Muscle of leg (tissue), 11 donors: ENCODE data around the gene LRIG1. TPM values are rescaled to one million over a fixed set of nuclear protein-coding genes. Genes with fewer than 3 reads are reported as not detected.

Source experiments
- DNase-seq: peaks from one replicate; pipeline ENCODE4 v3.0.0; 2013
- H3K27ac ChIP-seq: one replicate; pipeline ENCODE4 v1.5.1; 2013; ENCODE audit warnings: mild to moderate bottlenecking, low read length, control low read depth
- H3K27me3 ChIP-seq: one replicate; pipeline ENCODE4 v1.6.1; 2013; ENCODE audit warnings: low read length; ENCODE audit not compliant: control insufficient read depth, insufficient read depth
- H3K36me3 ChIP-seq: one replicate; pipeline ENCODE4 v1.6.1; 2013; ENCODE audit warnings: low read length; ENCODE audit not compliant: control insufficient read depth, insufficient read depth
- H3K4me1 ChIP-seq: one replicate; pipeline ENCODE4 v1.6.1; 2013; ENCODE audit warnings: low read length; ENCODE audit not compliant: control insufficient read depth, insufficient read depth
- H3K4me3 ChIP-seq: one replicate; pipeline ENCODE4 v1.5.1; 2013; ENCODE audit warnings: low read length, control low read depth
- H3K9me3 ChIP-seq: replicated peaks from 2 replicates; pipeline ENCODE4 v1.6.1; 2013; ENCODE audit warnings: low read depth, low read length; ENCODE audit not compliant: control insufficient read depth
- WGBS: methylation state at CpG from one replicate; pipeline ENCODE4 v1.1.5; 2013; ENCODE audit warnings: missing lambda C conversion rate; ENCODE audit not compliant: insufficient coverage; 5-methylcytosine and 5-hydroxymethylcytosine counted together
- polyA plus RNA-seq, 8 donors: library from polyadenylated mRNA; unstranded; fragments of 120-200 nt; gene quantifications; one replicate each; pipeline versions ENCODE4 v1.2.1 to v1.2.3, GENCODE V29; 2013; ENCODE audit warnings: inconsistent platforms in 1 of 8, low replicate concordance in 1 of 8; ENCODE audit not compliant: insufficient read length in 8 of 8, insufficient read depth in 1 of 8
- total RNA-seq: library from RNA; stranded (reverse); fragments of 120-200 nt; gene quantifications from one replicate; pipeline ENCODE4 v1.2.4, GENCODE V29; 2013

The LRIG1 gene
- total and polyA plus RNA-seq, 9 donors: 79.6 to 127 (median 103) TPM

GRCh38 chr3:66380200-66380932 lies 120.5 kb downstream of the LRIG1 start:
- H3K27ac ChIP-seq: peak overlapping the region; percentile 62
- no peak for DNase-seq
- 89% methylated on average over 22 of the region's 26 CpGs for WGBS

GRCh38 chr3:66379565-66379964 lies 121.3 kb downstream of the LRIG1 start:
- Histone ChIP-seq H3K4me1 (peaks cover 27% of the 10 kb centered on the region), H3K4me3 (no peak overlapping the region), H3K36me3 (peaks cover 87% of the 10 kb centered on the region), H3K9me3 (no peaks in the 10 kb centered on the region), H3K27ac (no peak overlapping the region), H3K27me3 (no peaks in the 10 kb centered on the region)
- 96% methylated on average over 3 of the region's 9 CpGs for whole genome bisulfite sequencing
- no peak for DNase-seq

More at GRCh38 chr3:66380200-66380932, 120.5 kb downstream of the LRIG1 start:
- H3K27me3 ChIP-seq: no peaks in the 10 kb centered on the region
- peaks cover 91% of the 10 kb centered on the region for H3K36me3 ChIP-seq
- no peak overlapping the region for H3K4me3 ChIP-seq
- H3K4me1 ChIP-seq: peaks cover 27% of the 10 kb centered on the region
- H3K9me3 ChIP-seq: no peaks in the 10 kb centered on the region

- Histone ChIP-seq H3K27me3 (no peaks in the 10 kb centered on the region), H3K27ac (no peak overlapping the region), H3K4me1 (peaks cover 28% of the 10 kb centered on the region), H3K4me3 (no peak overlapping the region), H3K9me3 (no peaks in the 10 kb centered on the region), H3K36me3 (peaks cover 85% of the 10 kb centered on the region)
- 29% methylated on average over 4 of the region's 5 CpGs for WGBS
- no peak for DNase-seq
These were observed 122.6 kb downstream of the LRIG1 start for GRCh38 chr3:66378256-66378655.

GRCh38 chr3:66377800-66378199 lies 123.0 kb downstream of the LRIG1 start:
- Histone ChIP-seq H3K9me3 (no peaks in the 10 kb centered on the region), H3K27ac (no peak overlapping the region), H3K4me3 (no peak overlapping the region), H3K36me3 (peaks cover 80% of the 10 kb centered on the region), H3K4me1 (peaks cover 33% of the 10 kb centered on the region), H3K27me3 (no peaks in the 10 kb centered on the region)
- 80% methylated on average over 2 of the region's 5 CpGs for WGBS
- no peak for DNase-seq

GRCh38 chr3:66376568-66376967 lies 124.3 kb downstream of the LRIG1 start:
- WGBS: 90% methylated on average over 1 of the region's 2 CpGs
- no peak overlapping the region for H3K27ac ChIP-seq
- no peaks in the 10 kb centered on the region for H3K9me3 ChIP-seq
- H3K4me1 ChIP-seq: peaks cover 31% of the 10 kb centered on the region
- H3K4me3 ChIP-seq: no peak overlapping the region
- no peaks in the 10 kb centered on the region for H3K27me3 ChIP-seq
- DNase-seq: no peak
- H3K36me3 ChIP-seq: peaks cover 69% of the 10 kb centered on the region

- 55% methylated on average over 10 of the region's 18 CpGs for WGBS
- Histone ChIP-seq H3K4me3 (no peak overlapping the region), H3K4me1 (peaks cover 24% of the 10 kb centered on the region), H3K27me3 (no peaks in the 10 kb centered on the region), H3K9me3 (no peaks in the 10 kb centered on the region), H3K27ac (no peak overlapping the region), H3K36me3 (peaks cover 50% of the 10 kb centered on the region)
- peak; percentile 54 for DNase-seq
These were observed 128.0 kb downstream of the LRIG1 start for GRCh38 chr3:66372681-66373350.

GRCh38 chr3:66371432-66371831 lies 129.4 kb downstream of the LRIG1 start:
- Histone ChIP-seq H3K9me3 (no peaks in the 10 kb centered on the region), H3K4me3 (no peak overlapping the region), H3K27ac (no peak overlapping the region), H3K27me3 (no peaks in the 10 kb centered on the region), H3K36me3 (peaks cover 37% of the 10 kb centered on the region), H3K4me1 (peaks cover 15% of the 10 kb centered on the region)
- DNase-seq: no peak
- 64% methylated on average over 5 of the region's 7 CpGs for WGBS

- no peak for DNase-seq
- Histone ChIP-seq H3K27me3 (no peaks in the 10 kb centered on the region), H3K36me3 (peaks cover 30% of the 10 kb centered on the region), H3K9me3 (no peaks in the 10 kb centered on the region), H3K4me1 (peaks cover 19% of the 10 kb centered on the region), H3K27ac (no peak overlapping the region), H3K4me3 (no peak overlapping the region)
- WGBS: 75% methylated on average over 7 of the region's 7 CpGs
These were observed 130.6 kb downstream of the LRIG1 start for GRCh38 chr3:66370179-66370578.

GRCh38 chr3:66367979-66368378 lies 132.8 kb downstream of the LRIG1 start:
- H3K9me3 ChIP-seq: no peaks in the 10 kb centered on the region
- H3K27ac ChIP-seq: no peak overlapping the region
- H3K4me1 ChIP-seq: peaks cover 22% of the 10 kb centered on the region
- no peak overlapping the region for H3K4me3 ChIP-seq
- no peak for DNase-seq
- H3K27me3 ChIP-seq: no peaks in the 10 kb centered on the region
- WGBS: no CpG with 5 or more reads among the region's 3 CpGs
- H3K36me3 ChIP-seq: peaks cover 14% of the 10 kb centered on the region

- H3K4me3 ChIP-seq: no peak overlapping the region
- no peak overlapping the region for H3K27ac ChIP-seq
- DNase-seq: no peak
- H3K9me3 ChIP-seq: no peaks in the 10 kb centered on the region
- 100% methylated on average over 4 of the region's 7 CpGs for WGBS
- no peaks in the 10 kb centered on the region for H3K27me3 ChIP-seq
- peaks cover 14% of the 10 kb centered on the region for H3K4me1 ChIP-seq
- peaks cover 14% of the 10 kb centered on the region for H3K36me3 ChIP-seq
These were observed 134.1 kb downstream of the LRIG1 start for GRCh38 chr3:66366747-66367146.
